GM10847 (cell line): Measurements from ENCODE around the gene MAN1A1.

ENCODE experiments used
- POLR2A ChIP-seq: IDR thresholded peaks from 2 replicates; pipeline ENCODE4 v1.6.1; 2011; ENCODE audit not compliant: insufficient read length; ENCODE audit errors: extremely low read depth

The MAN1A1 gene

DNA sequence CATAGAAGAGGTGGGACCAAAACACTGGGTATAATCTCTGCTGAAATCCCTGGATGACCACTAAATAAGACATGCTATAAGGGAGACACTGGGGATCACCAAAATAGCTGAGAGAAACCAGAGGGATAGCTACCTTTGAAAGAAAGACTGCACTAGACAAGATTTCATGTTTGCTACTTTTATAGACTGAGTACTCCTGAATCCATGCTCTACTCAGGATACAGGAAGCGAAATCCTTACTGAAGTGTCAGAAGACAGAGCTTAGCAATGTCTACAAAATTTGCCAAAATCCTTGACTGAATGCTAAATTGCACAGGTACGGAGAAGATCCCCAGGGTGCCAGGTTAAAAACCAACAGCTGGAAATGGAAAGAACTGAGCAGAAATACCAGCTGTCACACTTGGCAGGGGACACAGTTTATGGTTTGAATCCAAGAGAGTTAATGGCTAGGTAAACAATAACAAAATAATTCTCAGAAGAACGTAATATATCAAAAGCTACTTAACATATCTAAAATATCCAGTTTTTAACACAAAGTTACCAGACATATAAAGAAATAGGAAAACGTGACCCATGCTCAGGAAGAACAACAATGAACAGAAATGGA lies 125.4 kb downstream of the MAN1A1 start:
- TF ChIP-seq POLR2A = no peak

DNA sequence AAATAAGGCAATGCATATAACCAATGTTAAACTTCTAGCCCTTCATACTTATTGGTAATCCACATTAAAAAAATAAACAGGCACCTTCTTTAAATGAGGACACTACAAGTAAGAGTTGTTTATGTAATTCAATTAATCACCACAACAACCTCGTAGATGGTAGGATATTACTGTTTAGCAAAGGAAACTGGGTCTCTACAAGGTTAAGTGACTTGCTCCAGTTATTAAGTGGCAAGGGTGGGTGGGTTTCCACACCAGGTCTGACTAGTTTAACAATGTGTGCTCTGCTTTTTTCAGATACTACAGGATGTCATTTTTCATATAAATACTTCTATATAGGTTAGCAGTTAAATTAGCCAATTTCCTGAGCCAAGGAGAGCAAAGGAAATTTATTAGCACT lies 129.1 kb downstream of the MAN1A1 start:
- TF ChIP-seq POLR2A = no peak

DNA sequence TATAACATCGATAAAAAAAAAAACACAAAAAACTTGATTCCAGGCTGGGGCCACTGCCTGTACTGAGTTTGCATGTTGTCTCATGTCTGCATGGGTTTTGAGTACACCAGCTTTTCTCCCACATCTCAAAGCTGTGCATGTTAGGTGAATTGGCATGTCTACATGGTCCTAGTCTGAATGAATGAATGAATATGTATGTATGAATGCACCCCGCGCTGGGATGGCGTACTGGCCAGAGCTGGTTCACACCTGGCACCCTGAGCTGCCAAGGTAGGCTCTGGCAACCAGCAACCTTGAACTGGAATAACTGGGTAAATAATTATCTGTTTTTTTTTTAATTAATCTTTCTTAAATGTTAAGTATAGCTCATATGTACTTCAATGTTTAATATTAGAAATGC lies 131.0 kb downstream of the MAN1A1 start:
- TF ChIP-seq POLR2A = no peak

GRCh38 chr6:119215885-119216590 lies 133.5 kb downstream of the MAN1A1 start:
- no peak for TF ChIP-seq POLR2A

- TF ChIP-seq POLR2A = no peak
Observed at GRCh38 chr6:119215309-119215708, 134.3 kb downstream of the MAN1A1 start.

GRCh38 chr6:119210596-119210995 lies 139.0 kb downstream of the MAN1A1 start:
- TF ChIP-seq POLR2A = no peak

- TF ChIP-seq POLR2A = no peak
Observed at GRCh38 chr6:119209452-119210205, 139.9 kb downstream of the MAN1A1 start.

DNA sequence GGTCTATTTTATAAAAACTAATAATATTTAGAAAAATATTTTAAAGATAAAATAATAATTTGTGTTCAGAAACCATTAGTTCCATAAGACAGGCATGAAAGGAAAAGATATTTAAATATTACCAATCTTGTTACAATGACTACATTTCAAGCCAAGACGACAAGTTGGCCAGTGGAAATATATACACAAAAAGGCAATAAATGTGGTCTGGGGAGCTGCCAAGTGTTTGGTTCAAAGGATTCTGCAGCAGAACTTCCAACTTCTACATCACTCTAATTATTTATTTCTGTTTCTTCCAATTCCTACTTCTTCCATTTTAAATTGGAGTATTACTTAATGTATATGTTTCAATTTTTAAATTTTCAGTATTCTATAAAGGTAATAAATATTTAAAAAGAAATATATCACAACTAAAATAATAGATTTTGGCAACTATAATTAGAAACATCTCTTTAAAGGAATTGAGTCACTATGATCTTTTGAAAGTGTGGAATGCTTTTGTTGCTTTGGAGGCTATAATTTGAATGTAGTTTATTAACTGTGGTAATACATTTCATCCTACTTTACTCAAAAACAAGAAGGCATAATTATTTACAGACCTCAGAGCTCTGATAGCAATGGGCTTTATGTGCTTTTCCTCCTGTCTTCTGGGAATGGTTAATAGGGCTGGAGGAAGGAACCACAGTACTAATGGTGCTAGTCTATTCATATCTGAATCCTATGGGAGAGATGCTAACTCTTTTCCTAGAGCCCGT lies 141.4 kb downstream of the MAN1A1 start:
- no peak for TF ChIP-seq POLR2A

DNA sequence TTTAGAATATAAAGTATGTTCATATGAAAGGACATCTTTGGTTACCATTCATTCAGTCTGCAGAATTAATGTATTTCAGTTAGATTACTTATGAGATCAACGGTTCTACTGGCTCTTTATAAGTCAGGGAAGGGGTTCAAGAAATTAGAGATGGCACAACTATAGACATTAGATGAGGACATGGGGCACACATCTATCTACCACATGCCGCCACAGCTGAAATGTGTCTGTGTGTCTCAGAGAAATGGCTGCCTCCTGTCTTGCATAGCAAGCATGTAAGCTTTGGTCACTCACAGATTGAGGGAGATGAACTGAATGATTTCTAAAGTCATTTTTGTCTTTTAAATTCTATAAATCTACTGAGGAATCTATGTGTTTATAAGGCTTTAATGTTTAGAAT lies 142.2 kb downstream of the MAN1A1 start:
- TF ChIP-seq POLR2A = no peak

DNA sequence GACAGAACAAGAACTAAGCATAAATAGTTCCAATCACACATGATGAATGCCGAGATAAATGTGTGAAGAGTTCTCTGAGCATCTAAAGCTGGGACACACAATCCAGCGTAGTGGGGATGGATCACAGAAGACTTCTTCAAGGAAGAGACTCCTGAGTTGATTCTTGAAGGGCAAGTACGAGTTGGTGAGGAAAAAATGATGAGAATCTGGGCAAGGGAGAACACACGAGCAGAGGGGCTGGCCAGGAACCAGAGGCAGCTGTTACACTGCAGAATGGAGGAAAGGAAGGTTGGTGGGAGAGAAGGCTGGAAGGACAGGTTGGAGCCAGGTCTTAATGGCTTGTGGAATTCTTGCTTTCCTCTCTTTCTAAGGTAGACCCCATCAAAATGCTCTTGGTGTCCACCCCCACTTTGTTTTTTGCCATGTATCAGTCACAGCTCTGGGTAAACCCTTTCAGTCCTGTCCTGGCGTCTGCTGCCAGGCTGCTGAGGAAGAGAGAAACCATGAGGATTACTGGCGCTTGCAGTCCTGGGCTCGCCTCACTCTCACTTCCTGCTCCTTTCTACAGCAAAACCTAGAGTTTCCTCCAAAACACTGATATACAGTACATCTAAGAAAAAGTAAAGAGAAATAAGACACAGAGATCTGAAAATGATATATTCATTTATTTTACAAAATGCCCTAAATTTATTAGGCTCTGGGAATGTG lies 143.5 kb downstream of the MAN1A1 start:
- TF ChIP-seq POLR2A = no peak

DNA sequence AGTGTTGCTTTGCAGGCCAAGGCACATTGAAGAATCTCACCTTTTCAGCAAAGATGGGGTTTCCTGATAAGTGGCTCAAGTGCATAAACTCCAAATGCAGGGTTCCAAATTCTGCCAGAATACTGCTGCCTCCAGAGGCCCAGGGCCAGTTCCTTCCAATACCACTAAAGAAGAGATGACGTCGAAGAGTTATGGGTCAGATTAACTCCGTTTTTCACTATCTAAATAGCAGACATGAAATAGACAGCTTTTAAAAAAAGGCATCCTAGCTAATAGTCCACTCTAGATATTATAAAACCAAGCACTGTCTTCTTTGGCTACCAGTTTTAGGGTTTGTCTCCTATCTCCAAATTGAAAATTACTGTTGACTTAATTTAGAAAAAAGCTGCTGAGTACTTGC lies 144.8 kb downstream of the MAN1A1 start:
- no peak for TF ChIP-seq POLR2A

DNA sequence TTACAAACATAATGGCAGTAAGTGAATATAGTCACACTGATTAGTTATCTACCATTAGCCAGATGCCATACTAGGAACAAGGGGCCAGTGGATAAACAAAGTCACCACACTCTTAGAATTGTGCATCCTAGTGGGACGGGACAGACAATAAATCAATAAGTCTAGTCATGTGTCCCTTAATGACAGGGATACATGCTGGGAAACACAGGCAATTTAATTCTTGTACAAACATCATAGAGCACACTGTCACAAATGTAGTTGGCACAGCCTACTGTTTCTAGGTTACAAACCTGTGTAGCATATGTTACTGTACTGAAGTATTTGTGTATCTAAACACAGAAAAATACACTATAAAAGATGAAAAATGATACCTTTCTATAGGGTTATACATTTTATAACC lies 148.1 kb downstream of the MAN1A1 start:
- TF ChIP-seq POLR2A = no peak

- TF ChIP-seq POLR2A = no peak
Observed at GRCh38 chr6:119200512-119201175, 148.9 kb downstream of the MAN1A1 start.

DNA sequence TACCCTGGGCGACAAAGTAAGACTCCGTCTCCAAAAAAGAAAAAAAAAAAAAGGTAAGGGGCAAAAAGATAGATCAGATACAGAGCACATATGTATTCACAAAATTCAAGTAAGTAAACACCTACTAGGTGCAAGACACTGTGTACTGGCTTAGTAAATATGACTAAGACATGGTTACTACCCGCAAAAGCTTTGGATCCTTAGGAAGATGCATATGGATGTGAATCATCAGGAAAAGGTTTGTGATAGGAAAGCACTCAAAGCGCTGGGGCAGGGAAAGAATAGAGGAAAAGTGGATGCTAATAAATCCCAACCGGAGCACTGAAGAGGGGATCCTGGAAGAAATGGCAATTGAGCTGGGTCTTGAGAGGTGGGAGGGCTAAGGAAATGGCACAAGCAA lies 152.3 kb downstream of the MAN1A1 start:
- no peak for TF ChIP-seq POLR2A
